GF-D8 (cell line): ENCODE results near the gene MTG2.

ENCODE experiments used
- DNase-seq: peaks from one replicate; lab custom pipeline; 2025; lab: John Stamatoyannopoulos, UW

MTG2 gene

GRCh38 chr20:62183426-62184142 lies 756 bp downstream of the MTG2 start:
- no peak for DNase-seq

DNA sequence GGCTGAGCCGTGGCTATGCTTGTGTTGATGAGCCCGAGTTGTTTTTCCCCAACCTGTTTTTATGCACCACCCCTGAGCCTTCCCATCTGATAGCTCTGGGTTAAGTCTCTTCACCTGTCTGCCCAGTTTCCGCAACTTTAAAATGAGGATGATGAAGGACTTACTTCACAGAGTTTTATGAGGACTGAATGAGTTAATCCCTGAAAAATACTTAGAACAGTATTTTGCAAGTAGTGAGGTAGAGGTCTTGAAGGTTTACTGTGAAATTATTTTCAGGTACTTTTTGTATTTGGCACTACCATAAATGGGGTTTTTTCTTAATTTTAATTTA lies 3.2 kb downstream of the MTG2 start:
- DNase-seq: no peak

DNA sequence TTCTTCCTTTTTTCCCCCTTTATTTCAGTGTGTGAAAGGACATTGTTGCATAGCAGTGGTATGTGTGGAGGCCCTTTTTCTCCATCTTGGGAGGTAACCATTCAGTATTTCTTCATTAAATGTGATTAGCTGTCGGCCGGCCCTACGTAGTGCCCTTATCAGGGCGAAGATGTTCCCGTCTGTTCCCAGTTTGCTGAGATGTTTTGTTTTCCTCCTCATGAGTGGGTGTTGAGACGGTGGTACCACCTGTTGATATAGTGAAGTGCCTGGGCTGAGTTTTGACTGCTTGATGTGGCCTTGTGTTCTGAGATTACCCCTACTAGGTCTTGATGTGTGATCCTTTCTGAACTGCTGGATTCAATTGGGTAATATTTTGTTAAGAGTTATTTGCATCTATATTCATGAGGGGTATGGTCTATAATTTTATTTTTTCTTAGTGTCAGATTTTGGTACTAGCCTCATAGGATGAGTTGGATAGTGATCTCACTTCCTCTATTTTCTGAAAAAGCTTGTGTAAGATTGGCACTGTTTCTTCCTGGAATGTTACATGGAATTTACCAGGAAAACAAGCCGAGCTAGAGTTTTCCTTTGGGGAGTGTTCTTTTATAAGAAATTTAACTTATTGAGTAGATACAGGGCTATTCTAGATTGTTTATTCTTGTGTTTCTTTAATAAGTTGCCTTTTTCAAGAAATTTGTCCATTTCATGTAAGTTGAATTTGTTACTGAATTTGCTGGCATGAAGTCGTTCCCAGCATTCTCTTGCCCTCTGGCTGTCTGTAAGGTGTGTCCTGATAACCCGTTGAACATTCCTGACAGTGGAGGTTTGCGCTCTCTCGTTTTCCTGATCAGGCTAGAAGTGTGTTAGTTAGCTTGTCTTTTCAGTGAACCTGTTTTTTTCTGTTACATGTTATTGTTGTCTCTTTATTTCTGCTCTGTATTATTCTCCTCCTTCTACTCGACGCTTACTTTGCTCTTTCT lies 4.3 kb downstream of the MTG2 start:
- DNase-seq: no peak

GRCh38 chr20:62190639-62191411 lies 8.0 kb downstream of the MTG2 start:
- DNase-seq: no peak

DNA sequence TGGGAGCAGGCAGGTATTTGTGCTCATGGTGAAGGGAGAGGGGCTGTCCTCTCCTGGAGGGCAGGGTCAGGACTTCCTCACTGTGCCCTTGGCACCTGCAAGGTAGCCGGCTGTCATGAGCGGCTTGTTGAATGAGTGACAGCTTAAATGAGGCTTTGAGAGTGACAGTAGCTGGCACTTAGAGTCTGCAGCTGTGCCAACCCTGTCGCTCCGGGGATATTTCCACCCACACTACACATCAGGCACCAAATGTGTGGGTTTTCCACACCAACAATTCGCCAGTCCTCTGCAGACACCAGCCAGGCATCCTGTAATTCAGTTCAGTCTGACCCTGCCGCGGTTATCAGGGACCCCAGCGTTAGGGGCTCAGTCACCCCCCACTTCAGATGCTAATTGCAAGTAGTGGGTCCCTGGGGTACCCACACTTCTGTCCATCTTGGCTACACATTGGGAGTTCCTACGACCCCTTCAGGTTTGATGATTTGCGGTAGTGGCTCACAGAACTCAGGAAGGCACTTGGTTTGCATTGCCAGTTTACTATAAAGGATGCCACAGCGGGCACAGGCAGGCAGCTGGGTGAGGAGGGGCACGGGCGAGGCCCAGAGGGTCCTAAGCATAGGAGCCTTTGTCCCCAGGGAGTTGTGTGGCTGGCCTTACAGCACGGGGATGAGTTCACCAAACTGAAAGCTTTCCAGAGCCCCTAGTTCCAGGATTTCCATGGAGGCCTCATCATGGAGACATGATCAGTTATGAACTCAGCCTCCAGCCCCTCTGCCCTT lies 9.1 kb downstream of the MTG2 start:
- DNase-seq: no peak

DNA sequence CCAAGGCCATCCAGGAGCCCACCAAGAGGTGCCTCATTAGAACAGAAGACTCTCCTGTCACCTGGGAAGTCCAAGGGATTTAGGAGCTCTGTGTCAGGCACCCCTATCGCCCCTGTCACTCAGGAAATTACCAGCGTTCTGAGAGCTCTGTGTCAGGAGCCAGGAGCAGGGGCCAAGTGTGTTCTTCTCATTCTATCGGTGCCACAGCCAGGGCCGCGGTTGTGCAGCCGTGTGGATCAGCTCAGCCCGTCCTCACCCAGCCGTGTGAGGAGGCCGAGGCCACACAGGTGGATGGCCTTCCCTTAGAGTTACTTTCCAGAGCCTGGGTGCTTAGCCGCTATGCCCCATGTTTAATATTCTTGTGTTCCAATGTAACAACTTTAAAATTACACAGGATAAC lies 9.8 kb downstream of the MTG2 start:
- DNase-seq: no peak

- DNase-seq: no peak
Measured at GRCh38 chr20:62193079-62194025, 10.5 kb downstream of the MTG2 start.

DNA sequence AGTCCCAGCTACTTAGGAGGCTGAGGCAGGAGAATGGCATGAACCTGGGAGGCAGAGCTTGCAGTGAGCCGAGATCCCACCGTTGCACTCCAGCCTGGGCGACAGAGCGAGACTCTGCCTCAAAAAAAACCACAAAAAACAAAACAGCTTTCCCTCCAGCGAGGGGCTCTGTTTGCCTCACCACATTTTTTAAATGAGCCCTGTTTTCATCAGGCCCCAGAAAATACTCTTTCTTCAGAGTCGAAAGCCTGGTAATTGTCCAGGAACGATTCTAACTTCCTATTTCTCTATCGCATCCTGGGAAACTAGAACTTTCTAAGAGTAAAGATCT lies 12.2 kb downstream of the MTG2 start:
- no peak for DNase-seq

DNA sequence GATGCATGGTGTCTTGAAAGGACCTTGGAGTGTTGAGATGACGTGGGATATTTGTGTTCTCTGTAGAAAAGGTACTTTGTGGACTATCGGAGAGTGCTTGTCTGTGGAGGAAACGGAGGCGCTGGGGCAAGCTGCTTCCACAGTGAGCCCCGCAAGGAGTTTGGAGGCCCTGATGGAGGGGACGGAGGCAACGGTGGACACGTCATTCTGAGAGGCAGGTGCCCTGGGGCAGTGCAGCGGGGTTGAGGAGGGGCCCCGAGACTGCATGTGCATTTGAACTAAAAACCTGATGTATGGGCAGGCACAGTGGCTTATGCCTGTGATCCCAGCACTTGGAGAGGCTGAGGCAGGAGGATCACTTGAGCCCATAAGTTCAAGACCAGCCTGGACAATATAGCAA lies 12.9 kb downstream of the MTG2 start:
- DNase-seq: no peak

GRCh38 chr20:62196286-62196685 lies 13.5 kb downstream of the MTG2 start:
- no peak for DNase-seq

- no peak for DNase-seq
Measured at GRCh38 chr20:62197311-62197710, 14.5 kb downstream of the MTG2 start.

DNA sequence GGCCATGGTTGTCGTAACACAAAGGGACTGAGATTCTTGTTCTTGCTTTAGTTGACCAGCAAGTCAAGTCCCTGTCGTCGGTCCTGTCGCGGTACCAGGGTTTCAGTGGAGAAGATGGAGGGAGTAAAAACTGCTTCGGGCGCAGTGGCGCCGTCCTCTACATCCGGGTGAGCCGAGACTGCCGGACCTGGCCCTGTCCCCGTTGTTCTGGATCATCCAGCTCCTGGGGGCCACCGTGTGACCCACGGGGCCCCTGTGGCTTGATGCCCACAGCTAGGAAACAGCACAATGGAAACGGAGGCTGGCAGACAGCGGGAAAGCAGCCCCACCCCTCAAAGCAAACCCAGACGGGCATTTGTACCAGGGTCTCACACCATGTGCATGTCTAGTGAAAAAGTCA lies 15.0 kb downstream of the MTG2 start:
- no peak for DNase-seq

DNA sequence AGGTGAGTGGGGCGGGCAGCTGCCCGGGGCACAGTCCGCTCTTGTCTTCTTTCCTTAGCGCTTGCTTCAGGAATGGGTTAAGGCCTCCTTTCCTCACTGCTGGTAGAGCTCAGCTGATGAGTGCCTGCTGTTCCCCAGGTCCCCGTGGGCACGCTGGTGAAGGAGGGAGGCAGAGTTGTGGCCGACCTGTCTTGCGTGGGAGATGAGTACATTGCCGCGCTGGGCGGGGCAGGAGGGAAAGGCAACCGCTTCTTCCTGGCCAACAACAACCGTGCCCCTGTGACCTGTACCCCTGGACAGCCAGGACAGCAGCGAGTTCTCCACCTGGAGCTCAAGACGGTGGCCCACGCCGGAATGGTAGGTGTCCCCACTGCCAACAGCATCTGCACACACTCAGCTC lies 15.7 kb downstream of the MTG2 start:
- DNase-seq: no peak

- DNase-seq: no peak
Measured at GRCh38 chr20:62198931-62199330, 16.1 kb downstream of the MTG2 start.

GRCh38 chr20:62200491-62201172 lies 17.8 kb downstream of the MTG2 start:
- no peak for DNase-seq

DNA sequence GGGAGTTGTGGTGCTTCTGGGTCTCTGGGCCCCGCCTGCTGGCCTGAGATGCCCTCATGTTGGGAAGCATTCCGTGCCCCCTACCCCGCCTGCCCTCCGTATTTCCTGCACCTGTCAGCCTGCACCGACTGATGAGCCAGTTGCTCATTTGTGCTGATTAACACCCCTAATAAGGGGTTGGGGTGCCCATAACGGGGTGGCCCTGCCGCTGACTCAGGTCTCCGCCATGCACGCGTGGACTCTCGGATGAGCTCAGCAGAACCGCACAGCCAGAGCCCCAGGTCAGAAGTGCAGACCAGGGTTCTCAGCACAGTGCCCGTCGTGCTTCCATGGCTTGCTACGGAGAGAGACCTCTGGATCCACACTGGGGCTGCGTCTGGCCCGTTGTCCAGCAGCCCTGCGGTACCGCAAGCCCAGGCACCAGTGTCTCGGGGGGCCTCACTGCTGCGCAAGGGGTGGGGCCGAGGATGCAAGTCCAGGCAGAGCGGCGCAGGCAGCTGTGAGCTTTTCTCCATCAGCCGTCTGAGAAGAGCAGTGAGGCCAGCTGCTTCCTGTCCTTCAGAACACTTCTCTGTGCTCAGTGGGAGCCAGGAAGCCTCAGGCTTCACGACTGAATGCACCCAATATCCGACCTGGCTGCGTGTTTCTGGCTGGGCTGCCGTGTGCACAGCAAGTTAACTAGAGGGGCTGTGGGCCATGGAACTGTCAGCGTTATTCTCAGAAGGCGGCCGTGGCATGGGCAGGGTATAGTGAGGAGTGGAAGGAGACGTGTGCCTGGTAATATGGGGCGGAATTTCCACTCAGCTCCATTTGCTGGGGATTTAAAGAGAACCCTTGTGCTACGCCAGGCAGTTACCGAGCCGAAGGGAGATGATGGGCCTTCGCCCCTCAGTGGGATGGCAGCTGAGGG lies 18.6 kb downstream of the MTG2 start:
- DNase-seq: no peak

GRCh38 chr20:62202083-62202395 lies 19.2 kb downstream of the MTG2 start:
- no peak for DNase-seq

DNA sequence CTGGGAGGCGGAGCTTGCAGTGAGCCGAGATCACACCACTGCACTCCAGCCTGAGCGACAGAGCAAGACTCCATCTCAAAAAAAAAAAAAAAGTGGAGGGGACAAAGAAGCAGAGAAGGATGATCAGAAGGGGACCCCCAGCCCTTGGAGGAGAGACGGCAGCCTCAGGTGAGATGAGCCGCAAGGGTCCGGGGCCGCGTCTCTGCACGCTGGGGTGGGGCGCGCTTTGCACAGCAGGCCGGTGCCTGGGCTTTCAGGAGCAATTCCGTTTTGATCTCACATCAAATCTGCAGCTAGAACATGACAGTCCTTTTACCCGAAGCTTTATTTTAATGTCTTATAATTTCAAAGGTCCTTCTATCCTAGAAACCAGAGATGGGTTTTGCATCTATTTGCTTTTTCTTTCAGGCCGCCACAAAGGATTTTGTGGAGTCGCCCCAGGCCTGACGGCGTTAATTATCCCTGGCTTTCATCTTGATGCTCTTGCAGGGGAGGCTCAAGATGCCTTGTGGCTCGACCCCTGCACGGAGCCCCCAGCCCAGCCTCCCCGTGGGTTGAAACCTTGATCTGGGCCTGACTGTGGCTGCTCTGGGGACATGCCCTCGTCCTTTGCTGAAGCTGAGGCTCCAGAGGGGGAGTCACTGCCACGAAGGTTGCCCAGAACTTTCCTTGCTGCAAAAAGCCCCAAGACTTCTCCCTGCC lies 20.0 kb downstream of the MTG2 start:
- DNase-seq: no peak
